Non-pigmented ciliary epithelial cell (primary cell): ENCODE measurements around the gene CAVIN3.

Experiments used
- DNase-seq: peaks from one replicate; pipeline ENCODE4 v3.0.0-alpha.2; 2010; ENCODE audit warnings: low read depth

The CAVIN3 gene

GRCh38 chr11:6320411-6321155 is at the start of gene CAVIN3:
TSS of gene CAVIN3 (minus strand) at chr11:6320501. CDS start at chr11:6320476, 25 bp downstream.
- no peak for DNase-seq

- DNase-seq, result no peak
These were observed 45.4 kb upstream of the CAVIN3 start for GRCh38 chr11:6365659-6366058.

GRCh38 chr11:6362873-6363678 is 42.8 kb upstream of the CAVIN3 start:
- peak; percentile 53 for DNase-seq

- DNase-seq, result no peak
These were observed 42.0 kb upstream of the CAVIN3 start for GRCh38 chr11:6362185-6362872.

GRCh38 chr11:6360183-6360582 is 39.9 kb upstream of the CAVIN3 start:
- DNase-seq, result no peak

GRCh38 chr11:6357222-6357621 is 36.9 kb upstream of the CAVIN3 start:
- peak; percentile 74 for DNase-seq

- no peak for DNase-seq
These were observed 36.3 kb upstream of the CAVIN3 start for GRCh38 chr11:6356503-6357055.

GRCh38 chr11:6354651-6355485 is 34.6 kb upstream of the CAVIN3 start:
- DNase-seq, result no peak

GRCh38 chr11:6353367-6353987 is 33.2 kb upstream of the CAVIN3 start:
- peak; percentile 13 for DNase-seq

- no peak for DNase-seq
These were observed 31.6 kb upstream of the CAVIN3 start for GRCh38 chr11:6351782-6352382.

GRCh38 chr11:6350486-6350885 is 30.2 kb upstream of the CAVIN3 start:
- no peak for DNase-seq

GRCh38 chr11:6350043-6350442 is 29.7 kb upstream of the CAVIN3 start:
- no peak for DNase-seq

GRCh38 chr11:6345366-6345765 is 25.1 kb upstream of the CAVIN3 start:
- no peak for DNase-seq

- DNase-seq, result no peak
These were observed 16.0 kb upstream of the CAVIN3 start for GRCh38 chr11:6336293-6336692.

- no peak for DNase-seq
These were observed 14.5 kb upstream of the CAVIN3 start for GRCh38 chr11:6334806-6335205.

- DNase-seq, result no peak
These were observed 12.8 kb upstream of the CAVIN3 start for GRCh38 chr11:6333095-6333494.

GRCh38 chr11:6332066-6332465 is 11.8 kb upstream of the CAVIN3 start:
- no peak for DNase-seq

- DNase-seq, result no peak
These were observed 8.0 kb upstream of the CAVIN3 start for GRCh38 chr11:6328321-6328720.

GRCh38 chr11:6327806-6328205 is 7.5 kb upstream of the CAVIN3 start:
- DNase-seq, result no peak

GRCh38 chr11:6326985-6327384 is 6.7 kb upstream of the CAVIN3 start:
- DNase-seq, result no peak

GRCh38 chr11:6326303-6326702 is 6.0 kb upstream of the CAVIN3 start:
- no peak for DNase-seq
